ENCODE data around the gene LARP4. TPM values are rescaled to one million over a fixed set of nuclear protein-coding genes. Genes with fewer than 3 reads are reported as not detected.
"Not testable (repeated sequence)": the region's sequence is repeated elsewhere in the genome, so short reads cannot be mapped to it uniquely, and the experiment has no call there.

LARP4 gene
- total RNA-seq, 2 donors from 2014 or later: 63.2 to 72.0 TPM

GRCh38 chr12:50452795-50453194, 52.1 kb downstream of the LARP4 start:
- intact Hi-C loops (cut with DNase I): no loop called here
- DNase-seq (ENCODE audit: low spot score): no peak

GRCh38 chr12:50453872-50454271, 53.2 kb downstream of the LARP4 start:
- intact Hi-C loops (cut with DNase I): no loop called here
- DNase-seq (ENCODE audit: low spot score): no peak

DNA sequence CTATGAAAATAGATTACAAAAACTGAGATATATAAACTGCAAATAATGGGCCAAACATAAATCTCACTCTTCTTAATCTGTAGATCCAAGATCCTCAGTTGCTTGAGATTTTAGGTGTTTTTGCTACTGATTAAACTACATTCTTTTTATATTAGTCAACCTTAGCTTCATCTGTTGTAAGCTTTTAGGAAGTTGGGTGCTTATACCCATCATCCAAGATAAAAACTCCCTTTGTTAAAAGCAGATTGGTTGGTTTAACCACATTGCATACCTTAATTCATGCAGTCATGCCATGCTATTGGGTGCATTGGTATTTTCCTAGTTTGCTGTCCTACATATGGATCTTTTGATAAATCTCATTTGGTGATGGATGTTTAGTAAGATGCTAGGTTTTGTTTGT, 57.9 kb downstream of the LARP4 start:
- intact Hi-C loops (cut with DNase I): no loop called here

GRCh38 chr12:50467439-50467838, 66.8 kb downstream of the LARP4 start:
- DNase-seq (ENCODE audit: low spot score): no peak
- intact Hi-C loops (cut with DNase I): no loop called here

More for the DNA sequence above, 57.9 kb downstream of the LARP4 start:
- no peak for DNase-seq (ENCODE audit: low spot score)

- no peak for DNase-seq (ENCODE audit: low spot score)
- intact Hi-C loops (cut with DNase I): no loop called here
Observed at GRCh38 chr12:50477241-50477832, 76.7 kb downstream of the LARP4 start.

- no peak for DNase-seq (ENCODE audit: low spot score)
- intact Hi-C loops (cut with DNase I): no loop called here
Observed at GRCh38 chr12:50482571-50482970, 81.9 kb downstream of the LARP4 start.

DNA sequence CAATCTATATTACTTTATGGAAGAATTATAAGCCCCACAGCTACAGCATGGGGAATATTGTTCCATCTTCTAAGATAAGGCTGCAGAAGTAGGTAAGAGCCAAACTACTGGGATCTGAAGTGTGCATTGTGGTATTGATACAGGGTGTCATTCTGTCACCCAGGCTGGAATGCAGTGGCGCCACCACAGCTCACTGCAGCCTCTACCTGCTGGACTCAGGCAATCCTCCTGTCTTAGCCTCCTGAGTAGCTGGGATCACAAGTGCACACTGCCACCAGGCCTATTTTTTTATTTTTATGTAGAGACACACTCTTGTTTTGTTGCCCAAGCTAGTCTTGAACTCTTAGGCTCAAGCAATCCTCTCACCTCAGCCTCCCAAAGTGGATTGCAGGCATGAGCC, 82.8 kb downstream of the LARP4 start:
- DNase-seq (ENCODE audit: low spot score): no peak
- intact Hi-C loops (cut with DNase I): no loop called here

- DNase-seq (ENCODE audit: low spot score): no peak
- intact Hi-C loops (cut with DNase I): no loop called here
Observed at GRCh38 chr12:50488801-50489200, 88.1 kb downstream of the LARP4 start.

DNA sequence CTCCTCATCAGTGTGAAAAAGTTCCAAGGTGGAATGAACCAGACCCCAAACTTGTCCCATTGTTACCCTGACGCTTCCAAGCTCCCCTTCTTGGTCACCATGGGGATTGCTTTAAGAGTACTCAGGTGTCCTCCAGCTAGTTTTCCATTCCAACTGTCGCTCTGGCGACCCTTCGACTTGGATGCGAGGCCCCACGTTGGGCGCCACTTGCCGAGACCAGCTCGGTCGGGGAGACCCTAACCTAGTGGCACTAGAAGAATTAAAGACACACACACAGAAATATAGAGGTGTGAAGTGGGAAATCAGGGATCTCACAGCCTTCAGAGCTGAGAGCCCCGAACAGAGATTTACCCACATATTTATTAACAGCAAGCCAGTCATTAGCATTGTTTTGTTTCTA, 97.4 kb downstream of the LARP4 start:
- DNase-seq (ENCODE audit: low spot score); intact Hi-C loops (cut with DNase I): not testable (repeated sequence)

GRCh38 chr12:50504798-50505674, 104.4 kb downstream of the LARP4 start, which contains the start of gene DIP2B:
Gene DIP2B (plus strand): TSS chr12:50504985. CDS start chr12:50505141, 156 bp downstream.
- intact Hi-C loops (cut with DNase I): loop anchor here (5.0 kb wide), 1 partner anchor 132 kb away; no protein-coding TSS in a partner anchor
- peak; percentile 99 for DNase-seq (ENCODE audit: low spot score)

- intact Hi-C loops (cut with DNase I): no loop called here
- no peak for DNase-seq (ENCODE audit: low spot score)
Observed at GRCh38 chr12:50505675-50506530, 105.2 kb downstream of the LARP4 start.

DNA sequence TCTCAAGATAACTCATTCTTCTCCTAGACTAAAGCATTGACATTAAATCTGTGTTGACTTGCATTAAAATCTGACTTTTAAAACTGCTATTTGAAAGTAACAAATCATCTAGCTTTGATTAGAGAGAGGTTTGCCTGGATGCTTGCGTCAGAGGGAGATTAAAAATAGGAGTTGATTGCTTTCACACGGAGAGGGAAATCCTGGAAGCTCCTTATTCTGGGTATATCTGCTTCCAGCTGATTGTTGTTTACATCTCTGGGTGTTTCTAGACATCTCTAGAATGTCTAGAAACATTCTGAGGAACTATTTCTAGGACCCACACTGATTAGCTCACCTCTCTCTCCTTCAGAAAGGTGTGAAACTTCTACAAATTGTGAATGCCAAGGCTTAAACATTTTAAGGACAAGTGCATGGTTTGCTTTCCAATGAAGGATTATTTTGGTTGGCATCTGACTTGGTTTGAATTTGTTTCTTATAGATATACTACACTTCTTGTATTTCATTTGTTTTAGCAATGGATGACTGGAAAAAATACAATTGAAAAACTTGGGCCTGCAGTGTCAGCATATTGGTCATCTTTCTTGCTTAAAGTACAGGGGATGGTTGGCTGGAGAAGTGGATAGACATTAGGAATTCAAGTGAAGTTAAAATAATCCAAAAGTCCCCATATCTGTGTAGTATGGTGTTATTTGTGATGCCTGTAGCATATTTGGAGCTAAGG, 106.2 kb downstream of the LARP4 start:
- intact Hi-C loops (cut with DNase I): no loop called here
- no peak for DNase-seq (ENCODE audit: low spot score)

GRCh38 chr12:50507474-50507838, 106.8 kb downstream of the LARP4 start:
- DNase-seq (ENCODE audit: low spot score): no peak
- intact Hi-C loops (cut with DNase I): no loop called here

DNA sequence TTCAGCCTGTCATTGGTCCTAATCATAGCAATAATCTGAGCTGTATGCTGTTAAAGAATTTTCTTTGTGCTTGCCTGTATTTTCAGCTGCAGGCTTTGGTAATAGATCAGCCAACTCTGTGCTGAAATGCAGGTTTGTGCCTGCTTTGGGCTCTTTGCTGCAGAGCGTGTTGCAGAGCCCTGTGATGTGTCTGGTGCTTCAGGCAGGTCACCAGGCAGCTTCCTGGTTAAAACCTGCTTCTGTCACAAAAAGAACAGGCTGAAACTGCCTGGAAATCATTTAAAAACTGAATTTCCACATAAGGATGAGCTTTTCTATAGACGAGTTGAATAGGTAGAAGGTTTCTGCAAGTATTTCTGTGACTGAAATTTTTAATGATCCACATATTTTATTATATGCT, 107.2 kb downstream of the LARP4 start:
- DNase-seq (ENCODE audit: low spot score): no peak
- intact Hi-C loops (cut with DNase I): no loop called here

DNA sequence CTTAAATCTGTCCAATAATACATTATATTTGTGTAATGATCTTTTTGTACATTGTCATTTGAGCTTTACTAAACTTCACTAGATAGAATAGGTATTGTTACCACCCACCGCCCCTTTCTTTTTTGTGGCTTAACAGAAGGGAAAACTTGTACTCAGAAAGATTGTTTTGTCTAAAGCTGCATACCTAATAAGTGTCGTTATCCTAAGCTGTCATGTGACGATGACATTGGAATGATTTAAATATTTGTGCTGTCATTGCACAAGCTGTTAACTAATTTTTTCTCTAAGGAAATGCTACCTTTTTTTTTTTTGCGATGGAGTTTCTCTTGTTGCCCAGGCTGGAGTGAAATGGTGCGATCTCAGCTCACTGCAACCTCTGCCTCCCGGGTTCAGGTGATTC, 107.7 kb downstream of the LARP4 start:
- DNase-seq (ENCODE audit: low spot score): no peak
- intact Hi-C loops (cut with DNase I): no loop called here

DNA sequence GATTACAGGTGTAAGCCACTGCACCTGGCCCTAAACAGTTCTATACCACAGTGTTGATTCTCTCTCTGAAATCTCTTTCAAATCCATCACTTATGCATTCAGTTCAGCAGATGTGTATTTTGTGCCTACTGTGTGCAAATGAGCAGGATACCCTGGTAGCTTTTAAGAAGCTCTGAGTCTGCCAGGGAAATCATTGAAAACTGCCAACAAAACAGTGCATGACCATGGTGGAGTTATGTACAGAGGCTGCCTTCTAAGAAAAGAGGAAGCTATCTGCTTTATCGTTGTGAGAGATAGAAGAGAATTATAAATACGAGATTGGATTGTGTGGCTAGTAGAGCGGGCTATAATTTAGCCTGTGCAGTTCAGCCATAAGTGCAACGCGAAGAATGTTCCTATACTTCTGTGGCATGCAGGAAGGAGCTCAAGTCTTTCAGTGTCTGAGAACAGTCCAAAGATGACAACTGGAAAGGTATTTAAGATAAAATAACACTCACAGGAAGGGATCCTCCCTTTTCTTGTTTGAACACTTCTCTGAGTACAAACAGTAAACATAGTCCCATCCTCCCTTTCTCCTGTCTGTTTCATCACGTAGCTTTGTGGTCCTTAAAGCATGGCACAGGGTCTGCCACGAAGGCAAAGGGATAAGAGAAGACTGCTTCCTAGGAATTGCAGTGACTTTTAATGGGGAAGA, 108.4 kb downstream of the LARP4 start:
- no peak for DNase-seq (ENCODE audit: low spot score)
- intact Hi-C loops (cut with DNase I): no loop called here

DNA sequence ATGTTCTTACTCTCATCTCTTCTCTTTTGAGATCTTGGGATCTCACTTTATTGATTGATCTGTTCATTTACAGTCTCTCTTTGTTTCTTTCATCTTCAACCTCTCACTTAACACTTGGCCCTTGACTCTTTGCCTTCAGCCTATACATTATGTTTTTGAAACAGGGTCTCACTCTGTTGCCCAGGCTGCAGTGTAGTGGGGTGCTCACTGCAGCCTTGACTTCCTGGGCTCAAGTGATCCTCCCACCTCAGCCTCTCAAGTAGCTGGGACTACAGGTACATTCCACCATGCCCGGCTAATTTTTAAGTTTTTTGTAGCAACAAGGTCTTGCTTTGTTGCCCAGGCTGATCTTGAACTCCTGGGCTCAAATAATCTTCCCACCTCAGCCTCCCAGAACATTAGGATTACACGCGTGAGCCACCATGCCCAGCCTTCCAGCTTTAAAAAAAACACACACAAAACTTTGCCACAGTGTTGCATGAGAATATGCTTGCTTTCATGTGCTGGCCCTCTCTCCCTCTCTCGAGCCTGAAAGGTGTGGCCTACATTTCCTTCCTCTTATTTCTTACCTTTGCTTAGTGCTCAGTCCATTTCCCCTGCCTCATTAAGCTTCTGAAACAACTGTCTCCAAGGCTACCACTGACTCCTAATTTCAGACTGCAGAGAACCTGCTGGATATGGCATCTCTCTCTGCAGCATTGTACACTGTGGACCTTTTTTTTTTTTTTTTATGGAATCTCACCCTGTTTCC, 114.0 kb downstream of the LARP4 start:
- intact Hi-C loops (cut with DNase I): loop anchor here in 1 of 2 donors (1.0 kb wide), 1 partner anchor 30 kb away; no protein-coding TSS in a partner anchor

DNA sequence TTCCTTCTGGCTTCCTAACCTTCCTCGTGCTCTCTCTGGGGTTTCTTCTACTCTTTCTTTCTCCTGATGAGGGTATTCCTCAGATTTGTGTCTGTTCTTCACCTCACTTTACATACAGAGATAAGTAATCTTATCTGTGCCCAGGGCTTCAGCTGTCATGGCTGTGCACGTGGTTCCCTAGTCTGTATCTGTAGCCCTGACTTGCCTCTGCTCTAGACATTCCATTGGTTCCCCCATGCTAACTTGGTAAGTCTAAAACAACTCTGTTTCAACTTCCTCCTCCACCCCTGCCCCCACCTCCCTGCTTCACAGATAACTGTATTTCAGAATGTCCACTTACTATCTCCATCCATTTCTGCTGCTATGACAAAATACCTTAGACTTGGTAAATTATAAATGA, 114.9 kb downstream of the LARP4 start:
- DNase-seq (ENCODE audit: low spot score): no peak
- intact Hi-C loops (cut with DNase I): loop anchor here in 1 of 2 donors (1.0 kb wide), 1 partner anchor 29 kb away; no protein-coding TSS in a partner anchor

More for the DNA sequence above, 114.0 kb downstream of the LARP4 start:
- DNase-seq (ENCODE audit: low spot score): no peak

Measured in posterior vena cava (tissue), 2 donors.